A549 (cell line): ENCODE results near the gene C10orf90. TPM values are rescaled to one million over a fixed set of nuclear protein-coding genes. Genes with fewer than 3 reads are reported as not detected.

Experiments
- ATAC-seq, 2 experiments: fragments of 200-7000 bp in 1 of 2; fragments of >200 bp in 1 of 2; cut with Nextera tagmentation in 1 of 2; cut with Tn5 transposase in 1 of 2; 3 replicates each; pipeline versions ENCODE4 v1.8.0 to v1.9.1; 2018 to 2020; ENCODE audit warnings: mild to moderate bottlenecking in 1 of 2, moderate library complexity in 1 of 2
- CTCF ChIA-PET: fragments of 300-600 bp; sonication (Branson Sonifier 250); formaldehyde crosslinking; extraction: SDS; loops from one replicate; lab custom pipeline; 2021; ENCODE audit warnings: antibody characterized with exemption, inconsistent platforms; lab: Yijun Ruan, JAX
- POLR2A ChIA-PET: fragments of 350-600 bp; formaldehyde crosslinking; extraction: SDS; loops from one replicate; lab custom pipeline; 2021; ENCODE audit warnings: antibody characterized with exemption, inconsistent platforms; lab: Yijun Ruan, JAX
- DNase-seq, 2 experiments: peaks; one replicate each; pipeline versions ENCODE4 v3.0.0 to v3.0.0-alpha.2; 2011 to 2016; ENCODE audit warnings: low read depth in 1 of 2, low spot score in 1 of 2
- FAIRE-seq: peaks from 2 replicates; lab custom pipeline; 2011; peaks lifted over from hg19 to GRCh38; lab: Jason Lieb, UNC
- H3K27ac ChIP-seq, 2 experiments: fragments of >200 bp; sonication (Bioruptor Twin); formaldehyde crosslinking; 3 replicates each; pipeline ENCODE4 v1.5.1; 2016 to 2017
- H3K4me1 ChIP-seq: fragments of >200 bp; sonication (Bioruptor Twin); formaldehyde crosslinking; 3 replicates; pipeline ENCODE4 v1.6.1; 2016
- H3K4me2 ChIP-seq: fragments of >200 bp; sonication (Bioruptor Twin); formaldehyde crosslinking; 3 replicates; pipeline ENCODE4 v1.6.1; 2016
- H3K4me3 ChIP-seq: fragments of >200 bp; sonication (Bioruptor Twin); formaldehyde crosslinking; 3 replicates; pipeline ENCODE4 v1.5.1; 2016
- H3K9me3 ChIP-seq: fragments of >200 bp; sonication (Bioruptor Twin); formaldehyde crosslinking; 3 replicates; pipeline ENCODE4 v1.6.1; 2016
- BCL3 ChIP-seq: fragments of >200 bp; sonication (Bioruptor Twin); formaldehyde crosslinking; IDR thresholded peaks from 3 replicates; pipeline ENCODE4 v1.6.1; 2016
- BHLHE40 ChIP-seq: IDR thresholded peaks from 2 replicates; pipeline ENCODE4 v1.6.1; 2012; ENCODE audit warnings: low read depth, low read length, inconsistent platforms
- CBX2 ChIP-seq: fragments of 200-600 bp; sonication (generic); IDR thresholded peaks from 2 replicates; pipeline ENCODE4 v1.6.1; 2016; ENCODE audit warnings: low read depth, mild to moderate bottlenecking, borderline replicate concordance
- EP300 ChIP-seq, 2 experiments: fragments of >200 bp; sonication (Bioruptor Twin); formaldehyde crosslinking; IDR thresholded peaks; 2 replicates in 1 of 2; 3 replicates in 1 of 2; pipeline ENCODE4 v1.6.1; 2016 to 2017
- ESRRA ChIP-seq: fragments of 150-350 bp; IDR thresholded peaks from 2 replicates; pipeline ENCODE4 v1.6.1; 2014; ENCODE audit warnings: mild to moderate bottlenecking, low read length, borderline replicate concordance
- FOSB ChIP-seq: fragments of 250-450 bp; sonication (Bioruptor Pico); IDR thresholded peaks from 2 replicates; pipeline ENCODE4 v1.5.0; 2020; ENCODE audit warnings: mild to moderate bottlenecking, moderate library complexity
- FOSL2 ChIP-seq, 2 experiments: fragments of 450-650 bp in 1 of 2; fragments of >200 bp in 1 of 2; sonication (Bioruptor Twin) in 1 of 2; formaldehyde crosslinking; IDR thresholded peaks; 2 replicates each; pipeline versions ENCODE4 v1.5.0 to v1.6.1; 2016 to 2020; ENCODE audit warnings: mild to moderate bottlenecking in 1 of 2, moderate library complexity in 1 of 2
- HDAC2 ChIP-seq: fragments of 200-600 bp; sonication (generic); IDR thresholded peaks from 2 replicates; pipeline ENCODE4 v1.6.1; 2016
- HOXB13 ChIP-seq: fragments of 250-450 bp; sonication (Bioruptor Pico); IDR thresholded peaks from 2 replicates; pipeline ENCODE4 v1.5.0; 2020; ENCODE audit warnings: low read depth, mild to moderate bottlenecking, moderate library complexity
- HOXB5 ChIP-seq: fragments of 250-450 bp; sonication (Bioruptor Pico); IDR thresholded peaks from 2 replicates; pipeline ENCODE4 v1.5.0; 2020; ENCODE audit warnings: mild to moderate bottlenecking, moderate library complexity
- JUN ChIP-seq, 2 experiments: fragments of >200 bp; sonication (Bioruptor Twin); formaldehyde crosslinking; IDR thresholded peaks; 2 replicates in 1 of 2; 3 replicates in 1 of 2; pipeline ENCODE4 v1.6.1; 2016 to 2017
- JUNB ChIP-seq: fragments of >200 bp; sonication (Bioruptor Twin); formaldehyde crosslinking; IDR thresholded peaks from 2 replicates; pipeline ENCODE4 v1.6.1; 2016
- KDM5A ChIP-seq: fragments of 200-600 bp; sonication (generic); IDR thresholded peaks from 2 replicates; pipeline ENCODE4 v1.6.1; 2016; ENCODE audit warnings: antibody characterized with exemption, mild to moderate bottlenecking
- MAFK ChIP-seq: fragments of 450-650 bp; IDR thresholded peaks from 2 replicates; pipeline ENCODE4 v1.6.1; 2014; ENCODE audit not compliant: partially characterized antibody
- MAX ChIP-seq: IDR thresholded peaks from 2 replicates; pipeline ENCODE4 v1.6.1; 2012
- NFE2L2 ChIP-seq: fragments of 150-350 bp; conservative IDR thresholded peaks from 2 replicates; pipeline ENCODE4 v1.6.1; 2014; ENCODE audit warnings: low read length
- NR3C1 ChIP-seq: fragments of >200 bp; sonication (Bioruptor Twin); formaldehyde crosslinking; IDR thresholded peaks from 3 replicates; pipeline ENCODE4 v1.6.1; 2017
- RARB ChIP-seq: fragments of 250-450 bp; sonication (Bioruptor Pico); IDR thresholded peaks from 2 replicates; pipeline ENCODE4 v1.8.0; 2021; ENCODE audit warnings: mild to moderate bottlenecking, moderate library complexity
- RCOR1 ChIP-seq: fragments of 150-350 bp; IDR thresholded peaks from 2 replicates; pipeline ENCODE4 v1.6.1; 2014; ENCODE audit warnings: antibody characterized with exemption, low read length, low read depth
- TP53 ChIP-seq: fragments of 250-450 bp; sonication (Bioruptor Pico); IDR thresholded peaks from 2 replicates; pipeline ENCODE4 v1.5.0; 2021; ENCODE audit warnings: mild to moderate bottlenecking, moderate library complexity
- ZC3H11A ChIP-seq: fragments of 450-650 bp; IDR thresholded peaks from 2 replicates; pipeline ENCODE4 v1.6.1; 2014; ENCODE audit warnings: antibody characterized with exemption, mild to moderate bottlenecking
- ZFP36 ChIP-seq: fragments of 450-650 bp; IDR thresholded peaks from 2 replicates; pipeline ENCODE4 v1.6.1; 2014; ENCODE audit warnings: borderline replicate concordance; ENCODE audit not compliant: partially characterized antibody
- ZNF302 ChIP-seq: fragments of 250-450 bp; sonication (Bioruptor Pico); IDR thresholded peaks from 2 replicates; pipeline ENCODE4 v1.9.0; 2021; ENCODE audit warnings: inconsistent platforms, mild to moderate bottlenecking, moderate library complexity
- WGBS: methylation state at CpG from one replicate; pipeline ENCODE4 v1.1.6; 2017; ENCODE audit errors: missing lambda C conversion rate; 5-methylcytosine and 5-hydroxymethylcytosine counted together
- polyA plus RNA-seq, 4 experiments: library from polyadenylated mRNA; depleted of rRNA in 3 of 4; stranded (reverse); fragments of >200 nt; fragmentation: RNase III in 1 of 4; extraction: RNeasy Plus Mini Kit Qiagen cat#74134 plus additional on column Dnase treatment in 1 of 4; gene quantifications; 2 replicates in 3 of 4; 3 replicates in 1 of 4; pipeline ENCODE4 v1.2.3, GENCODE V29; 2011 to 2017
- TF ChIP-seq, protein P1 (sequence below): IDR thresholded peaks from 2 replicates; pipeline ENCODE4 v1.6.1; 2012; ENCODE audit warnings: low read depth, borderline replicate concordance
- TF ChIP-seq, protein P2 (sequence below): fragments of >200 bp; sonication (Bioruptor Twin); formaldehyde crosslinking; IDR thresholded peaks from 3 replicates; pipeline ENCODE4 v1.5.1; 2016

C10orf90 gene
- polyA plus RNA-seq, 2 of the 4 experiments (the other 2 are of a cell fraction) = 0.70 to 2.0 TPM

DNA sequence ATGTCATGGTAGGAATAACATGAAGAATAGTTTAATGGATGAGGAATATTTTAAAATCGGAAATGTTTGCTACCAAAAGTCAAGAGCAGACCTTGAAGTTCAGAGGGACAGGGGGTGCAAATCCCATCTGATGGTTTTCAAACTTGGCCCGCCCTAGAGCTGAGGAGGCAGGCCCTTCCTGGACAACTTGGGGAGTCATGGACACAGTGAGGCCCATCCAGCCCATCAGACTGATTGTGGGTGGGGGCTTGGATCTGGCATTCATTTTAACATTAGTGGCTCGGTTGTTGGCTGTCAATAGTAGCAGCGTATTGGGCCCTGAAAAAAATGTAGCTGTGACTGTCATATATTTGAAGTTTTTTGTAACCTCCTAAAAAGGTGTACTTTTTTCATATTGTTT is 2.0 kb downstream of the C10orf90 start (continued):
- TF ChIP-seq HOXB5 (no peak), HOXB13 (no peak)
- TF ChIP-seq, protein P1, sequence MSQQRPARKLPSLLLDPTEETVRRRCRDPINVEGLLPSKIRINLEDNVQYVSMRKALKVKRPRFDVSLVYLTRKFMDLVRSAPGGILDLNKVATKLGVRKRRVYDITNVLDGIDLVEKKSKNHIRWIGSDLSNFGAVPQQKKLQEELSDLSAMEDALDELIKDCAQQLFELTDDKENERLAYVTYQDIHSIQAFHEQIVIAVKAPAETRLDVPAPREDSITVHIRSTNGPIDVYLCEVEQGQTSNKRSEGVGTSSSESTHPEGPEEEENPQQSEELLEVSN = no peak

- WGBS = 36% methylated on average over 3 of the region's 3 CpGs
- ATAC-seq (no peak), FAIRE-seq (no peak), DNase-seq (no peak)
- Histone ChIP-seq H3K27ac (no peak overlapping the region), H3K4me1 (no peaks in the 10 kb centered on the region; the same call in 2 of the 3 replicates), H3K4me2 (no peak overlapping the region)
- POLR2A ChIA-PET = no interaction called here
- no peak for TF ChIP-seq BCL3
- TF ChIP-seq JUNB = no peak
- TF ChIP-seq, all 56 proteins: peak for 0
- H3K9me3 ChIP-seq = no peaks in the 10 kb centered on the region; the same call in 2 of the 3 replicates
- H3K4me3 ChIP-seq = no peak overlapping the region
- CTCF ChIA-PET = no interaction called here
These were observed 2.9 kb downstream of the C10orf90 start for GRCh38 chr10:126667568-126667967.

DNA sequence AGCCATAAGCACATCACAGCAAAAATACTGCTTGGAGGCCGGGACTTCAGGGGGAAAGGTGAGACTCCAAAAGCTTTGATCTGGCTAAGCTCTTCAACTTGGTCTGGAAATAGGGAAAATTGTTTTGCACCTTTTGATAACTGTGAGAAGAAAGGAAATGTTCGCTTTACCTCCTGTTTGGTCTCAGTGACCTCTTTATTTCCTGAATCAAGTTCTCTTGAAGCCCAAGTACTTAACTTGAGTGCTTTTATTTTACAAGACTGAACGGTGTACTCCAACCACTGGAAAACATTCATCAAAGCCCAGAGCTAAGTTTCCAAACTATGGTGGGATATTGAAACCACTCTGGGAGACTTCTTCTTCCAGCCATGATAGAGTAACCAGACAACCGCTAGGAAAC is 5.3 kb downstream of the C10orf90 start:
- ATAC-seq (no peak), DNase-seq (no peak), FAIRE-seq (no peak)
- no peaks in the 10 kb centered on the region; the same call in 2 of the 3 replicates for H3K9me3 ChIP-seq
- no peak overlapping the region for H3K27ac ChIP-seq
- no peak overlapping the region for H3K4me2 ChIP-seq
- ChIA-PET CTCF (interaction anchor here (1.1 to 1.3 kb wide), 2 partner anchors 9 to 22 kb away, joined by 3 to 6 read pairs; no protein-coding TSS in a partner anchor), POLR2A (no interaction called here)
- no peaks in the 10 kb centered on the region; the same call in 2 of the 3 replicates for H3K4me1 ChIP-seq
- WGBS = 16% methylated on average over 4 of the region's 4 CpGs
- no peak for TF ChIP-seq CBX2
- TF ChIP-seq MAFK = no peak
- no peak for TF ChIP-seq FOSB (CRISPR knock-in tag)
- TF ChIP-seq HDAC2 = no peak
- no peak for TF ChIP-seq NR3C1
- TF ChIP-seq MAX = no peak
- no peak for TF ChIP-seq ESRRA
- no peak for TF ChIP-seq FOSL2 (IDR thresholded peaks at IDR 0.05)
- no peak for TF ChIP-seq FOSL2 (CRISPR knock-in tag; IDR thresholded peaks at IDR 0.05)
- no peak for TF ChIP-seq ZNF302 (CRISPR knock-in tag)
- no peak for TF ChIP-seq ZC3H11A
- no peak for TF ChIP-seq KDM5A
- TF ChIP-seq JUN (IDR thresholded peaks at IDR 0.05) = no peak
- no peak for TF ChIP-seq RCOR1
- no peak for TF ChIP-seq NFE2L2
- no peak for TF ChIP-seq BHLHE40
- no peak for TF ChIP-seq ZFP36
- TF ChIP-seq, protein P2, sequence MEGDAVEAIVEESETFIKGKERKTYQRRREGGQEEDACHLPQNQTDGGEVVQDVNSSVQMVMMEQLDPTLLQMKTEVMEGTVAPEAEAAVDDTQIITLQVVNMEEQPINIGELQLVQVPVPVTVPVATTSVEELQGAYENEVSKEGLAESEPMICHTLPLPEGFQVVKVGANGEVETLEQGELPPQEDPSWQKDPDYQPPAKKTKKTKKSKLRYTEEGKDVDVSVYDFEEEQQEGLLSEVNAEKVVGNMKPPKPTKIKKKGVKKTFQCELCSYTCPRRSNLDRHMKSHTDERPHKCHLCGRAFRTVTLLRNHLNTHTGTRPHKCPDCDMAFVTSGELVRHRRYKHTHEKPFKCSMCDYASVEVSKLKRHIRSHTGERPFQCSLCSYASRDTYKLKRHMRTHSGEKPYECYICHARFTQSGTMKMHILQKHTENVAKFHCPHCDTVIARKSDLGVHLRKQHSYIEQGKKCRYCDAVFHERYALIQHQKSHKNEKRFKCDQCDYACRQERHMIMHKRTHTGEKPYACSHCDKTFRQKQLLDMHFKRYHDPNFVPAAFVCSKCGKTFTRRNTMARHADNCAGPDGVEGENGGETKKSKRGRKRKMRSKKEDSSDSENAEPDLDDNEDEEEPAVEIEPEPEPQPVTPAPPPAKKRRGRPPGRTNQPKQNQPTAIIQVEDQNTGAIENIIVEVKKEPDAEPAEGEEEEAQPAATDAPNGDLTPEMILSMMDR = no peak
- no peak for TF ChIP-seq RARB (CRISPR knock-in tag)
- TF ChIP-seq EP300 (IDR thresholded peaks at IDR 0.05) = no peak
- no peak for TF ChIP-seq TP53 (CRISPR knock-in tag)
- no peak overlapping the region for H3K4me3 ChIP-seq
